ENCODE results near the gene RBM20.

The RBM20 gene

DNA sequence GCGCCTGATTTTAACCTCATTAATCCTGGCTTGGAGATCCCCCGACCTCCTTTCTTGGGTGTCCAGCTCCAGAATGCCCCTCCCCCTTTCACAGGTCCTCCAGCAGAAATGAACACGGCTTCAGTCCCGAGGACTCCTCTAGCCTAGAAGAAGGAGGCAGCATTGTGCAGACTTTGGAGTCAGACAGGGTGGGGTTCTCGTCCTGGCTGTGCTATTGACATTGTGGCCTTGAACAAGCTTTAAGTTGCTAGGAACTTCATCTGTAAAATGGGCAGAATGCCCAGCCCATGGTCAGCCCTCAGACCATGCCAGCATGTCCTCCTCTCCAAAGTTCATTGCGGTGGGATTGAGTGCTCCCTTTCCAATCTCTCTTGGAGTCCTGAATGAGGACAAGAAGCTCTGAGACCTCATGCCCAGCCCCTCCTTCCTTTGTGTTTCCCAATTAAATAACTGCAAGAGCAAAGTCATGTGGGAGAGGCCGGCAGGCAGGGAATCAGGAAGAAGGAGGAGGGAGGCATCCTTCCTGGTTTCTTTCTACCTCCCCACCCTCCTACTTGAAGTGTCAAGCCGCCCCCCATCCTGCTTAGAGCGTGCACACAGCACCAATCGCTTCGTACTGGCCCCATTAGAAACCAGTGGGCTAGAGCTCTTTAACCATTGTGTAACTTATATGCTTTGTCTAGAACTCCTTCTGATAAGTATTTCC, 86.4 kb downstream of the RBM20 start:
- Histone ChIP-seq H3K27me3 (replicated peaks; ENCODE audit: insufficient read depth, low read length) (no peaks in the 10 kb centered on the region), H3K9me3 (replicated peaks; ENCODE audit: insufficient read depth, low read length) (no peaks in the 10 kb centered on the region), H3K27ac (ENCODE audit: low read length) (no peak overlapping the region), H3K79me2 (ENCODE audit: low read length) (no peaks in the 10 kb centered on the region), H3K4me2 (ENCODE audit: low read depth, low read length) (no peak overlapping the region), H3K36me3 (replicated peaks; ENCODE audit: insufficient read depth, low read length) (no peaks in the 10 kb centered on the region), H3F3A (ENCODE audit: insufficient read depth, low read length) (peaks cover 7% of the 10 kb centered on the region), H3K4me1 (ENCODE audit: low read length) (peaks cover 26% of the 10 kb centered on the region), H3K9me2 (replicated peaks; ENCODE audit: insufficient read depth, low read length) (no peaks in the 10 kb centered on the region), H2AFZ (ENCODE audit: low read length) (no peak overlapping the region), H3K9ac (ENCODE audit: low read length) (no peak overlapping the region), H4K20me1 (ENCODE audit: insufficient read depth, low read length) (no peaks in the 10 kb centered on the region), H3K4me3 (ENCODE audit: low read length) (no peak overlapping the region)
- no peak for TF ChIP-seq CTCF (IDR thresholded peaks at IDR 0.05; ENCODE audit: low read length)
- no peak for TF ChIP-seq EZH2 (optimal IDR thresholded peaks at IDR 0.05; ENCODE audit: low read depth, low read length)
- TF ChIP-seq EZH2phosphoT487 (IDR thresholded peaks at IDR 0.05; ENCODE audit: low read length), result no peak
- no peak for DNase-seq

GRCh38 chr10:110733218-110733952, 89.2 kb downstream of the RBM20 start:
- Histone ChIP-seq H3K27me3 (replicated peaks; ENCODE audit: insufficient read depth, low read length) (no peaks in the 10 kb centered on the region), H3K36me3 (replicated peaks; ENCODE audit: insufficient read depth, low read length) (no peaks in the 10 kb centered on the region), H3K4me2 (ENCODE audit: low read depth, low read length) (peak overlapping the region; percentile 57), H3K79me2 (ENCODE audit: low read length) (no peaks in the 10 kb centered on the region), H3K9me3 (replicated peaks; ENCODE audit: insufficient read depth, low read length) (no peaks in the 10 kb centered on the region), H3K4me3 (ENCODE audit: low read length) (peak overlapping the region; percentile 23), H3K4me1 (ENCODE audit: low read length) (peaks cover 14% of the 10 kb centered on the region), H4K20me1 (ENCODE audit: insufficient read depth, low read length) (no peaks in the 10 kb centered on the region), H3K9ac (ENCODE audit: low read length) (no peak overlapping the region; the same call in 1 of the 2 replicates), H2AFZ (ENCODE audit: low read length) (peak overlapping the region; percentile 48), H3K27ac (ENCODE audit: low read length) (peak overlapping the region; percentile 9; the same call in 1 of the 2 replicates), H3K9me2 (replicated peaks; ENCODE audit: insufficient read depth, low read length) (no peaks in the 10 kb centered on the region), H3F3A (ENCODE audit: insufficient read depth, low read length) (peaks cover 7% of the 10 kb centered on the region)
- TF ChIP-seq EZH2phosphoT487 (IDR thresholded peaks at IDR 0.05; ENCODE audit: low read length), result no peak
- TF ChIP-seq CTCF (IDR thresholded peaks at IDR 0.05; ENCODE audit: low read length), result no peak
- no peak for TF ChIP-seq EZH2 (optimal IDR thresholded peaks at IDR 0.05; ENCODE audit: low read depth, low read length)
- DNase-seq, result peak; percentile 86

DNA sequence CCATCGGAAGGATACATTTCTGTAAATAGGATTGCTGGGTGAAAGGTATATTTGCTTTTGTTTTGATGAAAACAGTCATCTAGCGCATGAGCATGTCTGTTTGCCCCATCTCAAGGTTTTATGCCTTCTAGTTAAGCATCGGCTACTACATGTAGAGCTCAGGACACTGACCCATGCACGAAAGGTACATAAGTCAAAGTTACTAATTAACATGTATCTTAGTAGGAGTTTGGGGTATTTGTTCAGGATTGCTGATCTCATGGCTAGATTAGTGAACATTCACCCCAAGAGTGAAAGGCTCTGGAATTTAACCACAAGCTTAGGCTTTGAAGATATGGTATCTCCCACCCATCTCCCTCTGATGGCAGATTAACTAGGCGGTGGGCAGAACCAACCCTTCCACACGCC, 91.5 kb downstream of the RBM20 start:
- no peak for TF ChIP-seq EZH2phosphoT487 (IDR thresholded peaks at IDR 0.05; ENCODE audit: low read length)
- TF ChIP-seq EZH2 (optimal IDR thresholded peaks at IDR 0.05; ENCODE audit: low read depth, low read length), result no peak
- TF ChIP-seq CTCF (IDR thresholded peaks at IDR 0.05; ENCODE audit: low read length), result no peak
- H3K36me3 ChIP-seq (replicated peaks; ENCODE audit: insufficient read depth, low read length), result no peaks in the 10 kb centered on the region
- no peak overlapping the region for H3K4me3 ChIP-seq (ENCODE audit: low read length)
- peaks cover 14% of the 10 kb centered on the region for H3K4me1 ChIP-seq (ENCODE audit: low read length)
- no peak overlapping the region for H3K4me2 ChIP-seq (ENCODE audit: low read depth, low read length)
- H3K9ac ChIP-seq (ENCODE audit: low read length), result no peak overlapping the region
- H3K9me3 ChIP-seq (replicated peaks; ENCODE audit: insufficient read depth, low read length), result no peaks in the 10 kb centered on the region
- H3K9me2 ChIP-seq (replicated peaks; ENCODE audit: insufficient read depth, low read length), result no peaks in the 10 kb centered on the region
- no peaks in the 10 kb centered on the region for H4K20me1 ChIP-seq (ENCODE audit: insufficient read depth, low read length)
- H2AFZ ChIP-seq (ENCODE audit: low read length), result no peak overlapping the region
- H3K27me3 ChIP-seq (replicated peaks; ENCODE audit: insufficient read depth, low read length), result no peaks in the 10 kb centered on the region
- no peak overlapping the region for H3K27ac ChIP-seq (ENCODE audit: low read length)
- no peak for DNase-seq
- no peaks in the 10 kb centered on the region for H3K79me2 ChIP-seq (ENCODE audit: low read length)
- peaks cover 7% of the 10 kb centered on the region for H3F3A ChIP-seq (ENCODE audit: insufficient read depth, low read length)

Measured in MM.1S (cell line).